Islet precursor cell (in vitro differentiated cells): ENCODE results near the gene KLHL25.
A peak's percentile ranks its signal among the peaks of the same experiment; 100 is the strongest.

Source experiments
- DNase-seq: peaks from one replicate; pipeline ENCODE4 v3.0.0-alpha.2; 2018

Gene KLHL25

DNA sequence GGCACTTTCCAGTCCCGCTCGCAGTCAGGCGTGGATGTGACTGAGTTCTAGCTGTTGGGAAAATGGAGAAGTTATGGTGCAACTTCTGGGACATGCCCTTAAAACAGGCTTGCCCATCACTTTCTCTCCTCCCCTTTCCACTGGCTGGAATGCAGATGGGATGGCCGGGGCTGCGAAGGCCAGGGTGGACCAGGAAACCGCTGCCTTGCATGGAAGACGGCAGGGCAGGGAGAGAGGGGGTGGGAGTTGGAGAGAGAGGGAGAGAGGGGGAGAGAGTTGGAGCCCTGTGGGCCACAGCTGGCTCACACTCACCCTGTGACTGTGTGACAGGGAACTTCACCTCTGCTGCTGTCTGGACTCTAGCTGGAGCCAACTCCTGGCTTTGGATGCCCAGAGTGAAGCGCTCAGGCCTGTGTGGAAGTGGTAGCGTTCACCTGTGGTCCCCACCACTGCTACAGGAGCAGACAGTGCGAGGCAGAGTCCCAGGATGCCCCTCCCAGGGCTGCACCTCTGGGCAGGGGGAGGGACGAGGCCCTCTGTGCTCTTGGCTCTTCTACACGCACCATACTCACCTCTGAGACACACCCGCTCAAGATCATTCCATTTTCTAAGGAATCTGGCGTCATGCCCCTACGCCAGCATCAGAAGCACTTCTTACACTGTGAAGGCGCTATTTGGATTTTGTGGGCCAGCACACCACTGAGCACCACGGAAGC is 36.6 kb downstream of the KLHL25 start:
- peak; percentile 49 for DNase-seq

DNA sequence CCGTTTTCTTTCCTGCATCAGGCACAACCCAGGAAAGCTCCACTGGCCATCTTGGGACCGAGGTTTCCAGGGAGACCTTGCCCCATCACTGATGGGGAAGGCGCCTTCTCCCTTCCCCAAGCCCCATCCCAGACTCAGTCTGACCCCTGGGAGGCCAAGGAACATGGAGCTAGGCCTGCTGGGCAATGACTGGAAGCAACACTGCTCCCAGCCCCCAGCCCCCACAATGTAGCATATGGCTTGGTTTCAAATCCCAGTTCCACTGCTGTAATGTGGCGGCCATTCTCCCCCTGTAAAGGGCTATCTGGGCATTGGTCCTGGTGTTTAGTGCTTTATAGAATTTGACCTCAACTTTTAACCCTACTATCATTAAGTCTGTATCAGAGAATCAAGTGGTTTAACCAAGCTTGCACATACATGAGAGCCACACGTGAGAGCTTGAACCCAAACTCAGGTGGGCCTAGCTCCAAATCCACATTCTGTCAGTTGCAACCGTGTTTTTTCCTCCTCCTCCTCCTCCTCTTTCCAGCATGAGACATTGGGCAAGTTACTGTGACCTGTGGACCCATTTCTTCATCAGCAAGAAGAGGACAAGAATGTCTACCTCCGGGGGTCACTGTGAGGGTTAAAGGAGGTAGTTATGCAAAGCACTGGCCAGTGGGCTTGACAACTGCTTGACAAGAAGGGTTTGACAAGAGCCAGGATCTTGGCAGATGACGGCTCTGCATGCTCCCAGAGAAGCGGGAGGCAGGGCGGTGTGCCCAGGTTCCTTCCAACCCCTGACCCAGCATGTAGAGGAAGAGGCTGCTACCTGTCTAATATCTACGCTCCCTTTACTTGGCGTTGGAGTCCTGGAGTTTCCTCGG is 37.4 kb downstream of the KLHL25 start:
- peak; percentile 48 for DNase-seq

DNA sequence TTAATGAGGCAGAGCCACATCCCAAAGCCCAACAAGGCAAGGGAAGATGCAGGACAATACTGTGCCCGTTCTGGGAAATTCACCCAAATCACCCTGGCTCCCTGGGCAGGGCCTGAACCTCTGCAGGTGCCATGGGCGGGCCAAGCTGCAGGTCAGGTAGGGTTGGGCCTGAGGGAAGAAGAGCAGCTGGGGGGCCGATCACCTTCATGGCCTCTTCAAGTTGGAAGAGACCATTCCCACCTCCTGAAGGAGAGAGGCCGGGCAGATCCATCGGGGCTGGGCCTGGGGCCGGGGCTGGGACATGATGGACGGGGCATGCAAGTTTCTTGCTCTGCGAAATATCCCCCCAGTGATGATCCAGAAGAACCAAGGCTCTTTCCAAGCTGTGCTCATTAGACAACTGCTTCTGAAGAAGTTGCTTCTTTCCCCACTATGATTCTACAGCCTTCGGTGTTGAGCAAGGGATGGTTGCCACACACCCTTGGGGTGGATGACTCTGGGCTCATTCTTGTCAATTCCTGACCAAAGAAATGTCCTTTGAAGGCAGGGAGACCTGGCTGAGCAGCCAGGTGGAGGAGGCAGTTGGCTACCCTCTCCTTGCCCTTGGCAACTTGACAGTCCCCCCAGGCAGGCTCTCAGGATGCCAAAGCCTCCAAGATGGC is 38.2 kb downstream of the KLHL25 start:
- DNase-seq: peak; percentile 43

DNA sequence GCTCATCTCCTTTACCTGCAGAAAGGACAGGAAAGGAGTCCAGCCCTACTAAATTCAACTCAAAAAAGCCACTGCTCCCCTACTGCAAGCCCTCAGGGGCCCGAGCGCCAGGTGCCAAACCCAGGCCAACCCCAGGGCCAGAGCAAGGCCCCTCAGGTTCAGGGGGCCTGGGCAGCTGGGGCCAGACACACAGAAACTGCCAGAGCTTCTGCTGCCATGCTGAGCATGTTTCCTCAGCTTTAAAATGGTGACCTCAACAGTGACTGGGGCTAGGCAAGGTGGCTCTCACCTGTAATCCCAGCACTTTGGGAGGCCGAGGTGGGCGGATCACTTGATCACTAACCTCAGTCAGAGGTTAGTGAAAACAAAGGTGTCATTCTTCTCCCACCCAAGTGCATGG is 38.8 kb downstream of the KLHL25 start:
- DNase-seq: peak; percentile 40

DNA sequence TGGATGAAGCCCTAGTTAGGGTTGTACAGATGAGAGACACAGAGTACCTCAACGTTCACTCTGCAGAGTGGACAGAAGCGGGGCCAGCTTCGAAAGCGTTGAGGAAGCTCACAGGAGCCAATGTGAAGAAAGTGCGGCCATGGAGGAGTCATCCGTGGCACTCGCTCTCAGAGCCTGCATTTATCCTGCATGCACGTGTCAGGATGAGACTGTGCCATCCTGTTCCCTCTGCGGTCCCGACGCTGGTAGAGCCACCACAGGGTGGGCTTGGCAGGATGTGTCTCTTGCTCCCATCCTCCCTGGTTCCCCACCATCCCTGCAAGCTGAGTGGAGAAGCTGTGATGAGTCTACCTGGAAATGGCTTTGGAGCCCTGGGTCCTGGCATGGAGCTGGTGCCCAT is 39.3 kb downstream of the KLHL25 start:
- DNase-seq: peak; percentile 41

DNA sequence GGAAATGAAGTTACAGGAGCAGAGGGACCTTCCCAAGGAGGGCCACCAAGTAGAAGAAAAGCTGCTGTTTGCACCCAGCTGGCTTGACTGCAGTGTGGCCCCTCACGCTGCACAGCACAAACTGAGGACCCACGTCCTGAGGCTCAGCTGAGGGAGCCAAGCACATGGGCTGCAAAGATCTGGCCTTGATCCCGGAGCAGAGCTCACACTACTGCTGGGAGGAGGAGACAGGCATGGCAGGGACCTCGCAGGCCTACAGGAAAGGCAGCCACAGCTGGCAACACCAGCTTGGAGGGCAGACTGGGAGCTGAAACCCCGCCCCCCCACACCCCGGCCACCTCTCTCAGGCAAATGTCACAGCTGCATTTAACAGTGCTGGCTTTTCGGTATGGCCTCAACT is 39.7 kb downstream of the KLHL25 start:
- DNase-seq: peak; percentile 37

DNA sequence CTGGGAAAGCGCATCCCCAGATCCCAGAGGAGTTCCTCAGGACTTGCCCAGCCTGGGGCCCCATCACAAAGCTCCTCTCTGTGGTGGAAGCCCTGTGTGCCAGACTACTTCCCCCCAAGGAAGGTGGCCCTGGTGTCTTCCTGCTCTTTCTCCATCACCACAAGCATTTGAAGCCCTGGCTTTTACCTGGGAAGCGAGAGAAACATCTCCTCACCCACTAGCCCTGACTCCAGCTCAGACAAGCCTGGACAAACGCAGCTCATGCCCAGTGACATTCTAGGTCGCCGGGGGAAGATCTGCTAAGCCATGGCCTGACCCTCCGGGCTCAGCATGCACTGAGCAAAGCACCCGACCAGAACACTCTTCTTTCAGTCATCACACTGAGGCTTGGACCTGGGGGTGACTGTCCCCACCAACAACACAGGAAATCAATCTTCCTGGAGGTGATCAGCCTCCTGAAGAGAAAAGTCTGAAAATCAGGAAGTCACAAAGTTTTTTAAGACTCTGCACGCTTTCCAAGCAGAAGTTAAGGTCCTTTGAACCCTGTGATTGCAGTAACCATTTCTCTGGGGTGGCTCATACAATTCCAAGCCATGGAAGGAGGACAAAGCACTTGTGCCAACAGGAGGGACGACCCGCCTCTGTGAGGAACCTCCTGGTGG is 40.8 kb downstream of the KLHL25 start:
- DNase-seq: peak; percentile 29

DNA sequence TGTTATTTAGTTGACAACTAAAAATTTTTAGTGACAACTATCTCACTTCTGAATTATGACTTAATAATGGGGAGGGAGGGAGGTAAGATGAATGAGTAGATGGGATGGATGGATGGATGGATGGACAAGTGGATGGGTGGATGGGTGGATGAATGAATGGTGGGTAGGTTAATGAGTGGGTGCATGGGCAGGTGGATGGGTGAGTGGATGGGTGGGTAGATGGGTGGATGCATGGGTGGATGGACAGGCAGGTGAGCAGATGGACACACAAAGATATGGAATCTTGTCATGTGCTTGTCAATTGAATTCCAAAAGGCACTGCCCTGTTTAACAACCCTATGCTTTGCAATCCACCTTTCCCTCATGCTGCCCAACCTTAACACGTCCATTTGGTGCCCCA is 41.5 kb downstream of the KLHL25 start:
- peak; percentile 6 for DNase-seq

DNA sequence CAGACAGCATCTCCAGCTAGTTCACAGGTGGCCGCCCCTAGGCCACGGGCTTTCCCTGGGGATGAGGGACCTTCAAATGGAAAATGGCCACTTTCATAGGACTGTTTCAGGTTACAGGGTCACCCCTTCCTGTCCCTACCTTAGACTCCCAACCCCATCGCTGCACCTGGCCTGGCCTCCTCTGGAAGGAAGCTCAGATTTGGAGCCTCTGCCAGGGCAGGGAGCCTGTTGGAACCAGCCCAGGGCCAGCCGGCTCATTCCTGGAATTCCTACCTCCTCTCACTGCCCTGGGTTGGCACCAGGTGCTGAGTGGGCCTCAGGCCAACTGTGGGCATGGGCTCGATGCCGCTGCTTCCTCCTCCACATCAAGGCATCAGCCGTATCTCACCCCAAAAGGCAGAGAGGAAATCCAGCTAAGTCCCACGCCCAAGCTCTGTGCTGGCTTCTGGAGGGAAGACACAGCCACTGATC is 42.2 kb downstream of the KLHL25 start:
- peak; percentile 55 for DNase-seq

DNA sequence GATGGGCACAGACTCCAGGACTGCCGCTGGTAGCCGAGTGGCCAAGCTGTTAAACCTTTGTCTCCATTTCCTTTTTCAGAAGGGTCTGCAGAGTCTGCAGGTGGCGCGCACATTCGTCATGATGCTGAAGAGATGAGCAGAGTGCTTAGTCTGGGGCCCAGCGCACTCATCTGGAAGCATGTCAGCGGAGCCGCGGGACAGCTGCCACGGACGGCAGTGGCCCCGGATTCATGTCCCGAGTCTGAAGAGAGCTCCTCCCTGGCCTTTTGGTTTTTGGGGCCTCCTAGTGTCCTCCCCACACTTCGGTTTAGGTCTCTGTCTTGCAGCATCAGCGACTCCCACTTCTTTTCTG is 42.6 kb downstream of the KLHL25 start:
- DNase-seq: no peak

DNA sequence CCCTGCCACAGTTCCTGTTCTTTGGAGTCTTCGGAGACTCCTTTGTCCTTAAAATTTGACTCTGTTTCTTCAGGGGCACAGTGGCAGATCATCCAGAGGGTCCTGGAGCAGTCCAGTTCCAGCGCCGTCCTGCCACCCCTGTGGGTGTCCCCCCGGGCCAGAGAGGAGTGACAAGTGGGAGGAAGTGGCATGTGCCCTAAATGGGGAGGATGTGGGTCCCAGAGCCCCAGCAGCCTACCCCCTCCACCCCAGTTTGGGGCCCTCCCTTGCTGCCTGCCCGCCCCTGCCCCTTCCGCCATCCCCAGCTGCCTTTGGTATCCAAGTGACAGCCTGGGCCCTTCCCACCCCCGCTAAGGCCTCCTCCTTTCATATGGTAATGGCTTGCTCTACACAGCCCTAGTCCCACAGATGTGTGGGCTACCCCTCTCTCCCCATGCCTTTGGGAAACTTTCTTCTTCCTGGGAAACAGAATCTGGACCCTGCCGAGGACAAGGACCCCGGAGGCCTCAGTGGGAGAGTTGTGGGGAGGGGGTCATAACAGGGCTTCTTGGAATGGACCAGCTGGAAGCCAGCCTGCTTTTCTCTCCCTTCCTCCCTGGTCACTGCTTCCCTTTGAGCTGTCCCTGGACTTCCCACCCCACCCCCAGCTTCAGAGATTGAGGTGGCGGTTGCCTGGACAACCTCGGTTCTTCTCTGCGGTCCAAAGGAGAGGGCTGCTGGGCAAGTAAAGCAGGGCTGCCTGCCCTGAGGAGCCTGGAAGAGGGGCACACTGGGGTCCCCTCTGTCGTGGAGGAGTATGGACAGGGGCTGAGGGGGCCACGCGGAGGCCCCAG is 43.2 kb downstream of the KLHL25 start:
- DNase-seq: peak; percentile 60

DNA sequence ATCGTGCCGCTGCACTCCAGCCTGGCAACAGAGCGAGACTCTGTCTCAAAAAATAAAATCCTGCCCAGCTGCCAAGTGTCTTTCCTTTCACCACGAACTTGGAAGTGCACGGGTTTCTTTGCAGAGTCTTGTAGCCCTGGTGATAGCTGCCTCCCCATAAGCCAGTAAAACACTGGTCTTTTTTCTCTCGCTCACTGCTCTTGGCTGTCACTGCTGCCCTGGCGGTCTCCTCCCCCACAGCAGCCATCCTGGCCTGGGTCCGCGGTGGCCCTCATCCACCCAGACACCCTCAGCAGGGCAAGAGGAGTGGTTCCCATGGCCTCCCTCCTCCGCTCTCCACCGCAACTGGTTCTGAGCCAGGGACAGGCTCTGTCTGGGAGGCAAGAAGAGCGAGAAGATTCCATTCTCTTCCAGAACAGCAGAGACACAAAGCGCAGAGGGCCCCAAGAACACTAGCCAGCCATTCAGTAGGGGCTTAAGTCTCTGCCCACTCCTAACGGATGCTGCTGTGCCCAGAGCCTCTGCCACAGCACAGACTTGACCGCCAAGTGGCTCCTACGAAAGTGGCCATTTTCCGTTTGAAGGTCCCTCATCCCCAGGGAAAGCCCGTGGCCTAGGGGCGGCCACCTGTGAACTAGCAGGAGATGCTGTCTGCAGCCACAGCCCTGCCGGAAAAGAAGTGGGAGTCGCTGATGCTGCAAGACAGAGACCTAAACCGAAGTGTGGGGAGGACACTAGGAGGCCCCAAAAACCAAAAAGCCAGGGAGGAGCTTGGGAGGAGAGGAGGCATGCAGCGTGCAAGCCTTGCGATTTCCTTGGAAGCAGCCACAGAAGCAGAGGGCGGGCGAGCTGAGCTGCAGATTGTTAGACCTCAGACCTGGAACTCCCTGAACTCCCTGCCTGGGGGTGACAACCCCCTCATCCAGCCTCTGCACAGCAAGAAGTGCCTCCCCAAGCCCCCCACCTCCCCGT is 44.1 kb downstream of the KLHL25 start:
- no peak for DNase-seq

DNA sequence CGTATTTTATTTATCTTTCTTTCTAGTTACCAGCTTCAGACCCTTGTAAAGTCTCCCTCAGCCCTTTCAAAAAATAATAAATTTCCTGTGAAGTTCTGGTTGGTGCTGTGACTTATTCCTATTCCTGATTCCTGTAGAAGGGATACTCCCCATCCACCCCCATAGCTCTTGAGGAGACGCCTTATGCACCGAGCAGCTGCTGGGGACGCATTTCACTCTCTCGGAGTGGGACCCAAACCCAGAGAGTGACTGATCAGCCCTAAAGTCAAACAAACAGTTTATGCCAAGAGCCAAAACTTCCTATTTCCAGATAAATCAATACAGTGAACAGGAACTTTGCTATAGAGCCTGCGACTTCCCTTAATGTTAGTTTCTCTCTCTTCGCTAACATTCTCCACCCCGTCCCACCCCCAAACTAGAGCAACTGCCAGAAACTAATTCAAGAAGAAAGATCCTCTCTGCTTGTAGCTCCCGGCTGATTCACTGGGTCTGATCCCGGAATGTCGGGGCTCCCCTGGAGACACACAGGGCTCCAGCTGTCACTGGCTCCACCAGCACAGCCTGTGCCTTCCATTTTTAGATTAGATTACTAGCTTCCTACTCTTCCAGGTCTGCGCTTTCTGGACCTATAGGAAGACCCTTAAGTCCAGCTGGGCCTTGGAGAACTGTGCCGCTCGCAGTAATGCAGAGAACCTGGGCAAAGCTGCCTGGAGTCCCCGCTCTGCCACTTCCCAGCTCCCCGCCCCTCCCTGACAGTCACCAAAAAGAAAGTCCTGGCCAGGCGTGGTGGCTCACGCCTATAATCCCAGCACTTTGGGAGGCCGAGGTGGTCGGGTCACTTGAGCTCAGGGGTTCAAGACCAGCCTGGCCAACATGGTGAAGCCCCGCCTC is 45.2 kb downstream of the KLHL25 start:
- no peak for DNase-seq

DNA sequence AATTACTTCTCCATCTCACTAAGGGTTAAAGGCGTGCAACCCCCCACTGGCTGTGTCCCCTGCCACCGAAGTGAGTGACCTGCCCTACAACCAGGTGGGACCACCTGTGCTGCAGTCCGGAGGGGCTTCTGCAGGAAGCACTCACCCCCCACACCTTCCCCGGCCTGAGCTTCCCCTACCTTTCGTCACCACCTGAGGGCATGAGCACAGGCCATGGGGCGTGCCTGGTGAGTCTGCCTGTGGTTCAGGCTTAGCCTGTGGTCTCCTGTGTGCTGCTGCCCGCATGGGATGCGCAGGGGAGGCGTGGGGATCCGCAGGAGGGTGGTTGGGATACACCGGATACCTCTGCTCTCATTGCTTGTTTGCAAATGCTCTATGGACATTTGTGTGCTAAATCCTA is 46.0 kb downstream of the KLHL25 start:
- no peak for DNase-seq

DNA sequence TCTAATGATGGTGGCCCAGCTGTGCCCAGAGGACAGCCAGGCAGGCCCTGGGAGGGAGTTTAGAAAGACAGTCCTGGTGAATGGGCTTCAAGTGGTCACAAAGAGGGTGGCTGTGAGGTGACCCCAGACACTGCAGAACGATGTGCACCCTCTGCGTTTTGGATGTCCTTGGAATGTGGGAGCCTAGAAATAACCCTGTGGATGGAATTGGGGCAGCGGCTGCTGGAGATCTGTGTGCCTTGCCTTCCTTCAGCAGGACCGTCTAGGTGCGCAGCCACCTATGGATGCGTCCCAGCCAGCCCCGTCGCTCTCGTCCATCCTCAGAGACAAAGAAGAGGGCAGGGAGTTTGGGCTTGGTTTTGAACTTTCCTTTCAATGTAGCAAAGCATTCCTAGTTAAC is 46.5 kb downstream of the KLHL25 start:
- DNase-seq: no peak

DNA sequence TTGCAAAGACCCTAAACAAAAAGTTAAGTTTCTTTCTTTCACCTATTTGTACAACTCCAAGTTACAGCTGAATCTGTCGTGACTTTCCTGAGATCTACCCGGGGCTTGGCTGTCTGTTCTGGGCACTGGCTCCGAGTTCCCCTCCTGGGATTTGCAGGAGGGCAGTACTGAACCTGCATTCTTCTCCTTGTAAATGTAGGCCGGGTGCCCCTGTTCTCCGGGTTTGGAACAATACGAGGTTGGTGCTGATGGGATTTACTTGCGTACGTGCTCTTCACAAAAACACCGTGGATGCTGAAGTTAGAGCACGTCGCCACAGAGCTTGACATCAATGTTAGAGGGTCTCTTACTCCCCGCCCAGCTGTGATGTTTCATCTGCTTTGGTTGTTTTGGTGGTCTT is 48.1 kb downstream of the KLHL25 start:
- no peak for DNase-seq

DNA sequence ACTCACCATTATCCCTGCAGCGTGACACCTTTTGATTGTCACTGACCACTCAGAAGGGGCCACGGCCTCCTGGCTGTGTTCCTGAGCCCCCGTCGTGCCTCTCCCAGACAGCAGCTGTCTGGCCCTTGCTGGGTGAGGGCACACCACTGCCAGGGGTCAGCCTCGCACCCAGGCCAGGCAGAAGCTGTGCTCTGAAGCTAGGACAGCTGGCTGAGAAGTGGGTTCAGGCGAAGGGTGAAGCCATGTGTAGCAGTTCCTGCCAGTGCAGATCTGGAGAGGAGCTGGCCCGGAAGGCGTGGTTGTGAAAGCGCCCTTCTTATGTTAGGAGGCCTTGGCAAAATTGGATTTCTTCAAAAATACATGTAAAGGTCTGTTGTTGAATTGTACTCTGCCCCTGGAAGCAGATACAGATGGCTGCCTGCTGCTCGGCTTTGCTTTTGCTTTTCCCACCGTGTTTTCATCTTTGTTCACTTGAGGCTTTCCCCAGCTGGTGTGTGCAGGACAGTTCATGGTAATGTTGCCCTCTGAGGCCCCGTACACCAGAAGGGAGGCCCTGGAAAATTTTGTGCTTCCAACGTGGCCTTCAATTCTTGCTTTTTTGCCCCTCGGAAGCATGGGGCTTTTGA is 49.1 kb downstream of the KLHL25 start:
- no peak for DNase-seq

DNA sequence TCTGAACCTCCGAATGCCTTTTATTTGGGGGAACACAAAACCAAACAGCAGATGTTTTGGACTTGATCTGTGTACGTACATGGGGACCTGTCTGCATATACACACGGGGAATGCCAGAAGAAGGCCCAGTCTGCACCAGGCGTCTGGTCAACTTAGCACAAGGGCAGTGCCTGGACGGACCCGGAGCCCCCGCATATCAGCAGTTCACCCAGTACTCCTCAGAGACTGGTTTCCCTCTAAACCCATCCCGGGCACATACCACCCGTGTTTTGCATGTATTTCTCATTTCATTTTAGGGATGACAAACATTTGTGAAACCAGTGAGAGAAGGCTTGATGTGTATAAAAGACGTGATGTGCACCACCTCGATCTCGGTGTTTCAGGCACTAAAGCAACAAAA is 49.7 kb downstream of the KLHL25 start:
- no peak for DNase-seq

DNA sequence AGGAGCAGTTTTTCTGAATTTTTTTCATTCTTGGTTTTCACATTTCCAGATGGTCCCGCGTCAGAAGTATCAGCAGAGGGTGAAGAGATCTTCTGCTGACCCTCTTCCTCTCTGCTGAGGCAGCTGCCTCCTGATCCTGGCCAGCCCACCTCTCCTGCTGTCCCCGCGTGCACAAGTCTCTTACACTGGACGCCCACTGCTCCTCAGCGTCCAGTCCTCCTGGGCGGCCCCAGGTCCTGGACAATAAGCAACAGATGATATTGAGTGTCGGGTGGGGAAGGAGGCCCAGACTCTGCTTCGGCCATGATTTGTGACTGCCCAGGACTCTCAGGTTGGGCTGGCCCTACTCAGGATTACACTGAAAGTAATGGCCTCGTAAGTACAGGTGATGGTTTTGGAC is 50.1 kb downstream of the KLHL25 start:
- no peak for DNase-seq
